Natural killer cell (primary cell): ENCODE measurements around the gene ASMTL. TPM values are rescaled to one million over a fixed set of nuclear protein-coding genes. Genes with fewer than 3 reads are reported as not detected.

Experiments used
- ATAC-seq, 3 donors: fragments of 150-1000 bp in 2 of 3; fragments of 200-7000 bp in 1 of 3; cut with Tn5 transposase; 1 replicate in 1 of 3; 2 replicates in 2 of 3; pipeline ENCODE4 v1.10.0; 2021; ENCODE audit warnings: mild to moderate bottlenecking in 2 of 3, moderate library complexity in 2 of 3
- DNase-seq, 2 donors: peaks; one replicate each; pipeline versions ENCODE4 v3.0.0 to v3.0.0-alpha.2; 2013 to 2021; ENCODE audit warnings: mixed read lengths in 1 of 2
- H3K27ac ChIP-seq: one replicate; pipeline ENCODE4 v1.5.1; 2013; ENCODE audit warnings: mild to moderate bottlenecking, low read length
- H3K27me3 ChIP-seq: one replicate; pipeline ENCODE4 v1.6.1; 2013; ENCODE audit warnings: low read length; ENCODE audit not compliant: control insufficient read depth, insufficient read depth
- H3K36me3 ChIP-seq: one replicate; pipeline ENCODE4 v1.6.1; 2013; ENCODE audit warnings: low read length; ENCODE audit not compliant: control insufficient read depth, insufficient read depth
- H3K4me1 ChIP-seq: one replicate; pipeline ENCODE4 v1.6.1; 2013; ENCODE audit warnings: low read length; ENCODE audit not compliant: control insufficient read depth, insufficient read depth
- H3K4me3 ChIP-seq: one replicate; pipeline ENCODE4 v1.5.1; 2013; ENCODE audit warnings: low read length
- H3K9me3 ChIP-seq: one replicate; pipeline ENCODE4 v1.6.1; 2013; ENCODE audit warnings: low read length; ENCODE audit not compliant: control insufficient read depth, insufficient read depth
- H3K27ac Mint-ChIP-seq, 2 donors: one replicate each; pipeline ENCODE4 v1.8.0; 2022; ENCODE audit warnings: mild to moderate bottlenecking in 2 of 2, mixed read lengths in 2 of 2, moderate library complexity in 1 of 2
- H3K27me3 Mint-ChIP-seq, 2 donors: one replicate each; pipeline ENCODE4 v1.8.0; 2022; ENCODE audit warnings: low read depth in 2 of 2, mixed read lengths in 2 of 2
- H3K36me3 Mint-ChIP-seq: one replicate; pipeline ENCODE4 v1.8.0; 2022; ENCODE audit warnings: mixed read lengths
- H3K4me1 Mint-ChIP-seq, 2 donors: one replicate each; pipeline ENCODE4 v1.8.0; 2022; ENCODE audit warnings: mixed read lengths in 2 of 2
- H3K4me3 Mint-ChIP-seq: one replicate; pipeline ENCODE4 v1.8.0; 2022; ENCODE audit warnings: mild to moderate bottlenecking, moderate library complexity, mixed read lengths
- H3K9me3 Mint-ChIP-seq, 2 donors: one replicate each; pipeline ENCODE4 v1.8.0; 2022; ENCODE audit warnings: mixed read lengths in 2 of 2
- CTCF ChIP-seq: fragments of 200-600 bp; IDR thresholded peaks from one replicate; pipeline ENCODE4 v1.8.0; 2022; ENCODE audit warnings: antibody characterized with exemption
- WGBS: methylation state at CpG from one replicate; pipeline ENCODE4 v1.1.7; 2013; ENCODE audit warnings: missing lambda C conversion rate; ENCODE audit not compliant: insufficient coverage; 5-methylcytosine and 5-hydroxymethylcytosine counted together
- intact Hi-C: fragments of 100-400 bp; cut with micrococcal nuclease; formaldehyde crosslinking; loops from one replicate; pipeline ENCODE4 v1.14.2; 2022
- total RNA-seq, 4 donors: library from RNA; stranded (reverse); fragments of 120-200 nt in 1 of 4; gene quantifications; one replicate each; pipeline versions ENCODE4 v1.2.3 to v1.2.4, GENCODE V29; 2013 to 2022

Gene ASMTL
- total RNA-seq, 3 donors from 2014 or later (not counting 1 experiment from before 2014, with no cell fraction given), result 58.5 to 80.3 (median 66.1) TPM

GRCh38 chrX:1462110-1462509 is 9.4 kb upstream of the ASMTL start:
- H3K27me3 ChIP-seq, result no peaks in the 10 kb centered on the region
- DNase-seq (no peak), ATAC-seq (no peak)
- H3K27ac ChIP-seq, result peak overlapping the region; percentile 83
- no peaks in the 10 kb centered on the region for H3K9me3 Mint-ChIP-seq
- H3K4me1 ChIP-seq, result peaks cover 63% of the 10 kb centered on the region
- H3K9me3 ChIP-seq, result no peaks in the 10 kb centered on the region
- H3K36me3 ChIP-seq, result peaks cover 26% of the 10 kb centered on the region
- TF ChIP-seq CTCF, result no peak
- no peaks in the 10 kb centered on the region for H3K27me3 Mint-ChIP-seq
- intact Hi-C loops, result loop anchor here (2.0 to 10.0 kb wide), 3 partner anchors 75 to 1233 kb away; partner anchors contain the start of genes CD99 and P2RY8
- peaks cover 47 to 52% of the 10 kb centered on the region in 2 donors for H3K4me1 Mint-ChIP-seq
- peak overlapping the region; percentile 23 for H3K4me3 Mint-ChIP-seq
- H3K27ac Mint-ChIP-seq, result peak overlapping the region; percentile 90 to 91
- H3K36me3 Mint-ChIP-seq, result no peaks in the 10 kb centered on the region
- H3K4me3 ChIP-seq, result no peak overlapping the region

GRCh38 chrX:1455948-1456280 is 3.2 kb upstream of the ASMTL start:
- peak overlapping the region; percentile 38 for H3K4me3 Mint-ChIP-seq
- WGBS, result 91% methylated on average over 3 of the region's 3 CpGs
- DNase-seq, result peak in 1 of 2 donors; percentile 3

GRCh38 chrX:1453951-1454785 is 1.5 kb upstream of the ASMTL start:
- no peaks in the 10 kb centered on the region for H3K27me3 Mint-ChIP-seq
- peak; percentile 99 for TF ChIP-seq CTCF
- peak; percentile 93 for DNase-seq
- Histone ChIP-seq H3K4me1 (peaks cover 48% of the 10 kb centered on the region), H3K36me3 (no peaks in the 10 kb centered on the region), H3K27me3 (no peaks in the 10 kb centered on the region), H3K27ac (peak overlapping the region; percentile 80), H3K4me3 (peak overlapping the region; percentile 31), H3K9me3 (no peaks in the 10 kb centered on the region)
- 6% methylated on average over 43 of the region's 45 CpGs for WGBS
- intact Hi-C loops, result loop anchor here (1.0 to 2.0 kb wide), 7 partner anchors 14 to 1155 kb away; partner anchors contain the start of genes P2RY8 and SLC25A6
- H3K4me1 Mint-ChIP-seq, result peaks cover 2 to 44% of the 10 kb centered on the region in 2 donors
- H3K36me3 Mint-ChIP-seq, result no peaks in the 10 kb centered on the region
- H3K9me3 Mint-ChIP-seq, result peaks cover 0 to 1% of the 10 kb centered on the region in 2 donors
- peak overlapping the region; percentile 42 to 92 for H3K27ac Mint-ChIP-seq
- ATAC-seq, result peak; percentile 30 to 43 (median 37)
- H3K4me3 Mint-ChIP-seq, result peak overlapping the region; percentile 26

More at GRCh38 chrX:1455948-1456280, 3.2 kb upstream of the ASMTL start:
- Histone ChIP-seq H3K27me3 (no peaks in the 10 kb centered on the region), H3K27ac (no peak overlapping the region), H3K4me1 (peaks cover 46% of the 10 kb centered on the region), H3K36me3 (no peaks in the 10 kb centered on the region), H3K4me3 (no peak overlapping the region), H3K9me3 (no peaks in the 10 kb centered on the region)
- intact Hi-C loops, result no loop called here
- Mint-ChIP-seq H3K36me3 (no peaks in the 10 kb centered on the region), H3K4me1 (peaks cover 0 to 30% of the 10 kb centered on the region in 2 donors), H3K9me3 (no peaks in the 10 kb centered on the region), H3K27ac (peak overlapping the region in 1 of 2 donors; percentile 11), H3K27me3 (no peaks in the 10 kb centered on the region)
- no peak for TF ChIP-seq CTCF
- no peak for ATAC-seq
